HG02885 (cell line): ENCODE measurements around the gene TSFM.
A peak's percentile ranks its signal among the peaks of the same experiment; 100 is the strongest.

ENCODE experiments used
- ATAC-seq: cut with Tn5 transposase; IDR thresholded peaks from one replicate; pipeline ENCODE4 v1.9.1; 2021; ENCODE audit warnings: mild to moderate bottlenecking; ENCODE audit not compliant: unreplicated experiment, poor library complexity

The TSFM gene

DNA sequence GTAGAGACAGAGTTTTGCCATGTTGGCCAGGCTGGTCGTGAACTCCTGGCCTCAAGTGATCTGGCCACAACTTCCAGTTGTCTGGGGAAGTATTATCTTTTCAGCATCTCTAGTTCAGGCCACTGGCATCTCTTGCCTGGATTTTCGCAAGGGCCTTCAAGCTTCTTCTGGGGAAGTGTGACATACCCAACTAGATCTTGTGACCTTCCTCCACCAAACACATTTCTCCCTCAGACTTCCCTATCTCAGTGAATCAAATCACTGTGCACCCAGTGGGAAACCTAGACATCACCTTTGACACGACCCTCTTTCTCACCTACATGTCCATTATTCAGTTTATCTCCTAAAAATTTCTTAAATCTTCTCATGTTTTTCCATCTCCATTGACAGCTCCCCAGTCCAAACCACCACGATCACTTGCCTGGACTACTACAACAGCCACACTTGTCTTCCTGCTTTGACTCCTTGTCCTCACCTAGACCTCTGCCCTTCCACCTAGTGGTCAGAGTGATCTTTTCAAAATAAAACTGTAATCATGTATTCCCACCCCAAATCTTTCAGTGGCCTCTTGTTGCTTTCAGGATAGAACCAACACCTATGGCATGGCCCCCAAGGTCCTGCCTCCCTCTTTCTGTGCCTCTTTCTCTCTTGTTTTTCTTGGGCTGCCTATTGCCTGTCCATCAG lies 6.9 kb upstream of the TSFM start:
- no peak for ATAC-seq

DNA sequence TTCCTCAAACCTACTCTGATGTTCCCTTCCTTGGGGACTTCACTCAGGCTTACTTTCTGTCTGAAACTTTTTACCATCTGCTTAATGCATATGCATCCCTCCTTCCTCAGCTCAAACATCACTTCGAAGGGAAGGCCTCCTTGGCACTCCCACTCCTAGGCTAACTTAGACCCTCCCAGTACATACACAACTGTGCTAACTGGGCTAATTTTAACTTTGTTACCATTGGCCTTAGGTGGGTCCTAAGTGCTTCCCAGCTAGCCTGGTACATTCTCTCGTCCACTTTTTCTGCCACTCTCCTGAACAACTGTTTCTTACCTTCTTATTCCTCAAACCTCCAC lies 6.4 kb upstream of the TSFM start:
- ATAC-seq, result no peak

DNA sequence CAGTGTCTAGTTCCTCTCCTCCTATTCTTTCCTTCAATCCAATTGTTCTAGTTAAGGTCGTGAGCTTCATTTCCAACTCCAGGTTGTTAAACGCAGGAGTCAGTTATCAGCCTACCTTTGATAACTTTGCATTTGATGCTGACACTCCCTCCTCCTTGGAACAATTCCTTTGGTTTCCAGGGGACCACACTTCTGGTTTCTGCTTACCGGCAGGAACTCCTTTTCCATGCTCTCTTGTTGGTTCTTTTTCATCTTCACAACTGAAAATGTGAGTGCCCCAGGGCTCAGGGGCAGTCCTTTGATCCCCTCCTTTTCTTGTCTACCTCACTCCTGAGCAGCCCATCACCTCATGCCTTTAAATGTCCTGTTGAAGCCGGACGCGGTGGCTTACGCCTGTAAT lies 5.2 kb upstream of the TSFM start:
- ATAC-seq, result no peak

DNA sequence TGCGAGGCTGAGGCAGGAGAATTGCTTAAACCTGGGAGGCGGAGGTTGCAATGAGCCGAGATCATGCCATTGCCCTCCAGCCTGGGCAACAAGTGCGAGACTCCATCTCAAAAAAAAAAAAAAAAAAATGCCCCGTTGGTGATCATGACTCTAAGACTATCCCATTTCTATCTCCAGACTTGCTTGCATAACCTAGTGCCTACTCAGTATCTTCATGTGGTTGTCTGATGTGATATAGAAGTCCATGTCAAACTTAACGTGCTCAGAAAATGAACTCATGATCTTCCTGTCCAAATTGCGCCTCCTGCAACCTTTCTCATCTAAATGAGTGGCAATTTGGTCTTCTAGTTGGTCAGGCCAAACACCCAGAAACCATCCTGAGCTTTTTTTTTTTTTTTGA lies 4.7 kb upstream of the TSFM start:
- no peak for ATAC-seq

DNA sequence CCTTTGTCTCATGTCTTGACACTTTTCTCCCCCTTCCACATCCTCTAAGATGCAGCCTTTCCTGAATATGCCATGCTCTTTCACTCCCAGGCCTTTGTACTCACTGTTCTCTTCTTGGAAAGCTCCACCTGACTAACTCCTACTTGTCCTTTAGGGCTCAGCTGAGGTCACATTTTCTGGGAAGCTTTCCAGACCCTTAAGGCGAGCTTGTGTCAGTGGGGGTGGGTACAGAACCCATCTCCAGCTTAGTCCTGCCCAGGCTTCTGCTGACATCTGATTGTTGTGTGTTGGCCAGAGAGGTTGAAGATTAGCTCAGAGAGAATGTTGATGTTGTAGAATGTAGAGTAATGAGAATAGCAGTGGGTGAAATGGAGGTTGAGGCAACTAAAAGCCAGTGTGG lies 2.9 kb upstream of the TSFM start:
- ATAC-seq, result no peak

DNA sequence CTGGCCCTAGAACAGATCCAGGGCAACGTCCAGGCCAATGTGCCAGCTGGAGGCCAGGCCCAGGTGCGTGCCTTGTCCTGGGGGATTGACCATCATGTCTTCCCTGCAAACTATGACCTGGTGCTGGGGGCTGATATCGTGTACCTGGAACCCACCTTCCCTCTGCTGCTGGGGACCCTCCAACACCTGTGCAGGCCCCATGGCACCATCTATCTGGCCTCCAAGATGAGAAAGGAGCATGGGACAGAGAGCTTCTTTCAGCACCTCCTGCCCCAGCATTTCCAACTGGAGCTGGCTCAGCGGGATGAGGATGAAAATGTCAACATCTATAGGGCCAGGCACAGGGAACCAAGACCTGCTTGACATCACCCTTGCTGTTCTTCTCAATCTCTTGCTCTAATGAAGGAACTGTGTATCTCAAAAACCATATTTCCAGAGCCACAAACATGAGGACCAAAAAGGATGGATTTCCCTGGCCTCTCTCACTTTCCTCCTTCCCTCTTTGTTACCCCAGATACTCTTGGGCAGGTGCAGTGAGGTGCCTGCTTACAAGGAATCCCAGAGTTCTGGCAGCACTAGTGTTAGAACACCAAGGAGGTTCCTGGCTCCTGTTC lies 2.2 kb upstream of the TSFM start:
- no peak for ATAC-seq

DNA sequence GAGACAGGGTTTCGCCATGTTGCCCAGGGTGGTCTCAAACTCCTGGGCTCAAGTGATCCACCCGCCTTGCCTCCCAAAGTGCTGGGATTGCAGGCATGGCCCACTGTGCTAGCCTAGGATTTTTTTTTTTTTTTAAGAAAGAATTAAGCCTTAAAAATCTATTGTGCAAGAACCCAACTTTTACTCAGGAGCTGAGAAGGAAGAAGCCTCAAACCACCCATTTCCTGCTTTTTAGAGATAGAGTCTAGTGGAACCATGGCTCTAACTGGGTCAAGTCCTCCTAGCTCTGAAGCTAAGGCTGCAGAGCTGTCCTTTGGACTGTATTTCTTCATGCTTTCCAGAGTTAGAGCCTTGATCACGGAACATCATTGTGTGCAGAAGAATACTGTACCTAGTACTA lies 1.3 kb upstream of the TSFM start:
- no peak for ATAC-seq

DNA sequence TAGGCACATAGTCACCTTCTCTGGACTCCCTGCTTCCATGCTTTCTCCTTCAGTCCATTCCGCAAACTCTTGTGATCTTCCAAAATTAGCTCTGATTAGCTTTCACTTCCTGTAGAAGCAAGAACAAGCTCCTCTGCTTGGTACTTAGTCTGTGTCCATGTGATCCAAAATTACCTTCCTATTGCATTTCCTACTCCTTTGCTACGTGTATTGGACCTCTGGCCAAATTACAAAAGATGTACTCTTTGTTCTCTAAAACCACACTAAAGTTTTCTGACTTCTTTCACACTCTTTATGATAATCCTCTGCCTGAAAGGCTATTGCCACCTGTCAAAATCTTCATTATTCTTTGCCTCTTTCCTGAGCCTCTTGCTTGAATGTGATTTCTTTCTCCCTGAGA lies 786 bp upstream of the TSFM start:
- ATAC-seq, result no peak

DNA sequence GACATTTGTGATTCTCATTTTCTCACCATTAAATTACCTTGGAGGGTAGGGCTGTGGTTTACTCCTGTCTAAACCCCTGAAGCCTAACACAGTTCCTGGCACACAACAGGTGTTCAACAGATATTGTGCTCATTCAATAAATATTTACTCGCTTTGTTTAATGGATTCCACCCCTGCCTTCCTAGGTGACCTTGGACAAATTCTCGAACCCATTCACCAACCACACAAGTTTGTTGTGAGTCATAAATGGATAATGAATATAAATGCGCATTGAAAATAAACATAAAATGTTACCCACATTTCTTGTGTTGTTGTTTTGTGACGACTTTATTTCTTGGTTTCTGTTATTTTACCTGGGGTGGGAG lies 362 bp upstream of the TSFM start:
- ATAC-seq, result peak; percentile 11

DNA sequence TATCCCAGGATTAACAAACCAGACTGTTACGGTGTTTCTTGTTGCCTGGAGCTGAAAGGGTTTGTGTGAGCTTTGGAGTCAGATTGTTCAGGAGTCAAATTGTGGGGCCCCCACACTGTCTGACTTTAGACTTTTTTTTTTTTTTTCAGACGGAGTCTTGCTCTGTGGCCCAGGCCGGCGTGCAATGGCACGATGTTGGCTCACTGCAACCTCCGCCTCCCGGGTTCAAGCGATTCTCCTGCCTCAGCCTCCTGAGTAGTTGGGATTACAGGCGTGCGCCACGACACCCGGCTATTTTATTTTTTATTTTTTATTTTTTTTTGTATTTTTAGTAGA lies 847 bp downstream of the TSFM start:
- ATAC-seq, result no peak

DNA sequence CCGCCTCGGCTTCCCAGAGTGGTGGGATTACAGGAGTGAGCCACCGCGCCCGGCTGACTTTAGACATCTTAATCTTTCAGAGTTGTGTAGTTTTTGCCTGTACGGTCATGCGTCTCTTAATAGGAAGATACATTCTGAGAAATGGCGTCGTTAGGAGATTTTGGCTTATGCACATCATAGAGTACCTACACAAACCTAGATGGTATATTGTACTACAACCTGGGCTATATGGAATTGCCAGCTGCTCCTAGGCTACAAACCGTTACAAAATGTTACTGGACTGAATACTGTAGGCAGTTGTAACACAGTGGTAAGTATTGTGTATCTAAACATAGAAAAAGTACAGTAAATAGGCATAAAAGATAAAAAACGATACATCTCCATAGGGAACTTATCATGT lies 1.3 kb downstream of the TSFM start:
- ATAC-seq, result no peak

DNA sequence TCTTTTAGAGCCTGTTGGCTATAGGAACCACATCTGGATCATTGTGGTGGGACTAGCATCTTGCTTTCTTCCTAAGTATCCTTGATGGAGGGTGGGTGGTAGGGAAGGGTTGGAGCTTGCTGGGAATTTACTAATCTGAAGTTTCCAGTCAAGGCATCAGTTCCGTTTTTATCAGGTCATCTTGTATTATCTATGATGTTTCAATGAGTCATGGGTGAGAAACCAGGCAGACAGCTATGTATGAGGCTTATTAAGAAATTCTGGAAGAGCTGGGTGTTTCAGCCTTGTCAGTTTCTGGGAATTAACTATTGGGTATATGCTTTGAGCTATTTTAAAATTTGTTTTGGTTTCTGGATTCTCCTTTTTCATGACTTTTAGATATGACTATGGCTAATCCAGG lies 11.3 kb downstream of the TSFM start:
- no peak for ATAC-seq

DNA sequence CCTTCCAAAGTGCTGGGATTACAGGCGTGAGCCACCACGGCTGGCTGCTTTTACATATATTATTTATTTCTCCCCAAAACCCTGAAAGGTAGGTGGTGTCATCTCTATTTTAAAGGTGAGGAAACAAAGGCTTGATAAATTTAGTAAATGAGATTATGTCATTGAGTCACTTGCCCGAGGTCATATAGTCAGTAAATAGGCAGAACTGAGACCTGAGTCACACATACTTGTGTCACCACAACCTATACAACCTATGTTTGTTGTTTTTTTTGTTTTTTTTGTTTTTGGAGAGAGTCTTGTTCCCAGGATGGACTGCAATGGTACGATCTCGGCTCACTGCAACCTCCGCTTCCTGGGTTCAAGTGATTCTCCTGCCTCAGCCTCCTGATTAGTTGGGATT lies 12.8 kb downstream of the TSFM start:
- ATAC-seq, result no peak

DNA sequence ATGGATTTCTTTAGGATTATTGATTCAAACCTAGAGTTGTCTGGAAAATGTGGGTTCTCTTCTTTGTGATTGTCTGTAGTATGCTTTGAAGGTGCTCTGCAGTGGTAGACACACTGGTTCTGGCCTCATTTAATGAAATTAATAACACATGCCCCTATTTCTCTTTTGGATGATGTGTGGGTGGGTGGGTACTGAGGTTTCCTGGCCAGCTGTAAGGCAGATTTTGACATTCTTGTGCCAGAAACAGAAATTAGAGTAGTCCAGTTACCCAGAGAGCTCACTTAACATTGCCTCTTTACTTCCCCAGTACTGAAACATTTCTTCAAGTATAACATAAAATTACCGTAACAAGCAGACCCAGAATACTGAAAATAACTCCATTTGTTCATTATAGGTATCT lies 14.4 kb downstream of the TSFM start:
- no peak for ATAC-seq

DNA sequence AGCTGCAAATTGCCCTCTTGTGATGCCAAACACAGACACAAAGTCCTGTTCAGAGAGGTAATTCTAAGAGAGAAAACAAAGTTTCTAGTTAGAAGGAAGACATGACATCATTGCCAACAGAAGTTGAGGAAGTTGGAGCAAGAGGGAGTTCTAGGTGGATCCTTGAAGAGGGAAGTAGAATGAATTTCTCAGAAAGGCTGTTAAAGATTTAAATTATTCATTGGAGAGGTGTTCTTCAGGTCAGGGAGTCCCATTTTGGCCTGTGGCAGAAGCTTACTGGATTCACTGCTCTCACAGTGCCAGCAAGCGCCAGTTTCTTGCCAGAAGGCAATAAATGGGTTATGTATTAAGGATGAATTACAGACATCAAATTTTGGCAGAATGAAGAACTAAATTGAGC lies 15.3 kb downstream of the TSFM start:
- no peak for ATAC-seq

DNA sequence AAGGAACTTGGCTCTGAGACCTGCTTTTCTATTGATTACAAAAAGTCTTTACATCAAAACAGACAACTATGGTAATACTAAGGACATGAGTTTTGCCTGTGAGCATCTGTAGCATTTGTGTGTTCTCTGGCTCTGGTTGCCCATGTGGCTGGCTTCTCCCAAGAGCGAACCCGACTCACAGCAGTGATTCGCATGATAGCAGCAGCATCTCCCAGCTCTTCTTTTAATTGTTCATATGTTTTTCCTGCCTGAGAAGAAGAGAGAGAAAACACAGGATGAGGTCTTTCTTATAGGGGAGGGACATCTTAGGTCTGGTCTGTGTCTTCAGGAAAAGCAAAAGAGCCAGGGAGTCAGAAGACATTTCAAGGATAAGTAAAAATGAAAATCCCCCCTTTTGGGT lies 18.4 kb downstream of the TSFM start:
- ATAC-seq, result no peak

DNA sequence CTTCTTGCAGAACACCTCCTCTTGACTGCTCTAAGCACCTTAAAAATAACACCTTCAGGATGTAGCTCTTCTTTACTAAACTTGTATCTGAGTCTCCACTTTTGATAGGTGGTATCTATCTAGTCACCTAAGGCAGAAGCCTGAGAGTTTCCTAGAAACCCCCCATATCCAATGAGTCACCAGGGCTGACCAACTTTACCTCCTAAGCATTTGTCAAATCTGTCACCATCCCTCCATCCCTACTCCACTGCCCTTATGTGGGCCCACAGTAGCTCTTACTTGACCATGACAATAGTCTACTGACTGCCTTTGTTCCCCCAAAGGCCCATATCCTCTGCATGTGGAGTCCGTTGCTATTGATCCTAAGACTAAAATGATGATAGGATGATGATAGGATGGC lies 20.0 kb downstream of the TSFM start:
- no peak for ATAC-seq

DNA sequence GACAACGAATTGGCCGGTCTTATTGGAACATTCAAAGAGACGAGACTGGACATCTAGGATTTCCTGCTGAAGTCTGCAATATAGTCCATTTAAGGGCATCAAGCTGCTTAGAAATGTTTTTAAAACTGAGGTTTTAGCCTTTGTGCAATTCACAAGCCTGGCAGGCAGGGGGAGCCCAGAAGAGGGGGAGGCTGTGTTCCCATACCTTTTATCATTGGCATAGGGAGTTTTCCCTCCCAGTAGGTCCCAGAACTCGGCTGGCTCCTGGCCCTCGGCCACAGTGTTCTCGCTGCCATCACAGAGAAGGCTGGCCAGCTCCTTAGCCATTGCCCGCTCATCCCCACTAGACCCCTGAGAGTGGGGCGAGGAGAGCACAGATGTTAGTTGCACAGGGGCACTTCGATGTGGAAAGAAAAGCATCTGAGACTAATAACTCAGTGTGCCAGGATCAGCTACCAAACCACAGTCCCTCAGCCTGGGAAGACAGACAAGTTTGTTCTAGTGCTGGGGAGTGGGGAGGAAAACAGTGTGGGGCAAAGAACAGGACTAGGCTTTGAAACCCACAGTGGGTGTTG lies 20.8 kb downstream of the TSFM start:
- no peak for ATAC-seq

DNA sequence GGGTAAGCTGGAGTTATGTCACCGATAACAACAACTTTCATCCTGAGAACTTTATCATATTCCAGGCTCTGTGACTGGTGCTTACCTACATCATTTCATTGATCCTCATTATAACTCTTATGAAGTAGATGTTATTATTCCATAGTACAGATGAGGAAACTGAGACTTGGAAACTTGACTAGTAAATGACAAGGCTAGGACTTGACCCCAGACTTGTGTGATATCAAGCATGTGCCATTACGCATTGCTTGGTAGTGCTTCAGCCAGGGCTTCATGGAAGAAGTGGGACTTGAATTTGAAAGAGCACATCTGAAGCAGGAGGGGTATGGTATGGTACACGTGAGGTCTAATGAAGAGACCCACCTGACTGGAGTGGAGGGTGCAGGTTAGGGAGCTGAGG lies 24.1 kb downstream of the TSFM start:
- no peak for ATAC-seq

DNA sequence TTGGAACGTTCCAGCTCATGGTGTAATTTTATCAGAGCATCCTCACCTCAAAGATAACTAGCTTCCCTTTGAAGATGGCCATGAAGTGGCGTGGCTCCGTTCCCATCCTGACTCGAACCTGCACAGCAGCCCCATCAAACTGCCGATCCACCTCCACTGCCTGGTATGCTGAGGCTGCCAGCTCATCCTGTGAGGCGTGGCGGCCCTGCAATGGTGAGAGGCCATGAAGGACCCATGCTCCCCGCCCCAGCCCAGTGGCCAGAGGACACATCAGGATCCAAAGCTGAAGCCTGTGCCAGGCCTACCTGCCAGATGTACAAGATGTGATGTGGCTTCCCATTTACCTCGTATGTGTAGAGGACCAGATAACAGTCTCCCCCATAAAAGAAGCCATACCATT lies 24.7 kb downstream of the TSFM start:
- no peak for ATAC-seq

DNA sequence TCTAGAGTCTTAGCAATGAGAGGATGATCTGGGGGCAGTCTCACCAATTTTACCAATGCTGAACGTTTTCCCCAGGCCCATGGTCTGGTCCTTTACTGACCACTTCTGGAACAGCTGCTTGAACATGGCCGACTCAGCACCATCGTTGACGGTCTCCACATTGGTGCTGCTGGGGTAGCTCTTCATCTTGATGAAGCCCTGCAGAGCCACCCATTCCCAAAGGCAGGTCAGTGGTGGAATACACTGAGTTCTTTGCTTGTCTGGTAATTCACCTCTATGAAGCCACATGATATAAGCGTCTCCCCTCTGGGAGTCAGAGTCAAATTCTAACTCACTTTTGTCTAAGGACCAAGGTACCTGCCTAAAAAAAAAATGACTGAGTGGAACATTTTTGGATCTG lies 25.8 kb downstream of the TSFM start:
- ATAC-seq, result no peak

DNA sequence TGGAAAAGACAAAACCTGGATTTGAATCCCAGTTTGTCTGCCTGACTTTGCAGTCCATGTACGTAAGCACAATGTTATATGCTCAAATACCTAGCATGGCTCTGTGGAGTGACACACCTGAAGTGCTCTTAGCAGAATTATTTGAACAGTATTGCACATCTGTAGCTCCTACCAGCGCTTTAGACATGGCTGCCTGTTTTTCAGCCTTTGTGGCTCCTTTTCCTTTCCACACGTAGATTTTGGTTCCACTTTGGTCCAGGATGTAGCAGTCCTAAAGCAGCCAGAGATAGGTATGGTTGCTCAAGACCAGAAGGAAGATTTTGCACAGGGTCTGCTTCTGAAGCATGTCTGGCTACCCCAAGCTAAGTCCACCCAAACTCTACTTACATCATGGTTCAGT lies 26.8 kb downstream of the TSFM start:
- no peak for ATAC-seq

DNA sequence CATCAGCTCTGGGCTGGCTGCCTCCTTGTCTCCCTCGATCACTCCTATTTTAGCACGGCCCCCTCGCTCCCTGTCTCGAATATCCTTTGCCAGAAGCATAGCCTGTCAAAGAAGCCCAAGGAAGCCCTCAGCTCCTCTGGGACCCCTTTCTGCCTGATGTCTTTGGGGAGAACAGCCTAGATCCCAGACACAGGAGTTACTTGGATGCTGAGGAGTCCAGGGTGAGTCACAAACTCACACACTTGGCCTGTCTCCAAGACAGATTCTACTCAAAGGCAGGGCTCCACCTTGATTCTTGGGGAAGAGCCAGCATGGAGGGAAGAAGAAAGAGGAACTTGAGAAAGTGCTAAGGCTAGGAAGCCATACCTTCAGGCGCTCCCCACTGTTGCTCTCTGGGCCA lies 27.9 kb downstream of the TSFM start:
- ATAC-seq, result no peak
